A549 (cell line): ENCODE measurements around the gene PRSS3. TPM values are rescaled to one million over a fixed set of nuclear protein-coding genes. Genes with fewer than 3 reads are reported as not detected.
"Not testable (repeated sequence)": the region's sequence is repeated elsewhere in the genome, so short reads cannot be mapped to it uniquely, and the experiment has no call there.

Source experiments
- ATAC-seq, 2 experiments: fragments of 200-7000 bp in 1 of 2; fragments of >200 bp in 1 of 2; cut with Nextera tagmentation in 1 of 2; cut with Tn5 transposase in 1 of 2; 3 replicates each; pipeline versions ENCODE4 v1.8.0 to v1.9.1; 2018 to 2020; ENCODE audit warnings: mild to moderate bottlenecking in 1 of 2, moderate library complexity in 1 of 2
- CTCF ChIA-PET: fragments of 300-600 bp; sonication (Branson Sonifier 250); formaldehyde crosslinking; extraction: SDS; loops from one replicate; lab custom pipeline; 2021; ENCODE audit warnings: antibody characterized with exemption, inconsistent platforms; lab: Yijun Ruan, JAX
- POLR2A ChIA-PET: fragments of 350-600 bp; formaldehyde crosslinking; extraction: SDS; loops from one replicate; lab custom pipeline; 2021; ENCODE audit warnings: antibody characterized with exemption, inconsistent platforms; lab: Yijun Ruan, JAX
- DNase-seq, 2 experiments: peaks; one replicate each; pipeline versions ENCODE4 v3.0.0 to v3.0.0-alpha.2; 2011 to 2016; ENCODE audit warnings: low read depth in 1 of 2, low spot score in 1 of 2
- FAIRE-seq: peaks from 2 replicates; lab custom pipeline; 2011; peaks lifted over from hg19 to GRCh38; lab: Jason Lieb, UNC
- H3K27ac ChIP-seq, 2 experiments: fragments of >200 bp; sonication (Bioruptor Twin); formaldehyde crosslinking; 3 replicates each; pipeline ENCODE4 v1.5.1; 2016 to 2017
- H3K4me1 ChIP-seq: fragments of >200 bp; sonication (Bioruptor Twin); formaldehyde crosslinking; 3 replicates; pipeline ENCODE4 v1.6.1; 2016
- H3K4me2 ChIP-seq: fragments of >200 bp; sonication (Bioruptor Twin); formaldehyde crosslinking; 3 replicates; pipeline ENCODE4 v1.6.1; 2016
- H3K4me3 ChIP-seq: fragments of >200 bp; sonication (Bioruptor Twin); formaldehyde crosslinking; 3 replicates; pipeline ENCODE4 v1.5.1; 2016
- H3K9me3 ChIP-seq: fragments of >200 bp; sonication (Bioruptor Twin); formaldehyde crosslinking; 3 replicates; pipeline ENCODE4 v1.6.1; 2016
- E2F6 ChIP-seq: IDR thresholded peaks from 2 replicates; pipeline ENCODE4 v1.6.1; 2012; ENCODE audit warnings: low read depth, borderline replicate concordance
- EP300 ChIP-seq, 2 experiments: fragments of >200 bp; sonication (Bioruptor Twin); formaldehyde crosslinking; IDR thresholded peaks; 2 replicates in 1 of 2; 3 replicates in 1 of 2; pipeline ENCODE4 v1.6.1; 2016 to 2017
- ESRRA ChIP-seq: fragments of 150-350 bp; IDR thresholded peaks from 2 replicates; pipeline ENCODE4 v1.6.1; 2014; ENCODE audit warnings: mild to moderate bottlenecking, low read length, borderline replicate concordance
- FOSL2 ChIP-seq, 2 experiments: fragments of 450-650 bp in 1 of 2; fragments of >200 bp in 1 of 2; sonication (Bioruptor Twin) in 1 of 2; formaldehyde crosslinking; IDR thresholded peaks; 2 replicates each; pipeline versions ENCODE4 v1.5.0 to v1.6.1; 2016 to 2020; ENCODE audit warnings: mild to moderate bottlenecking in 1 of 2, moderate library complexity in 1 of 2
- GATA3 ChIP-seq: IDR thresholded peaks from 2 replicates; pipeline ENCODE4 v1.6.1; 2012; ENCODE audit warnings: borderline replicate concordance
- HOXB13 ChIP-seq: fragments of 250-450 bp; sonication (Bioruptor Pico); IDR thresholded peaks from 2 replicates; pipeline ENCODE4 v1.5.0; 2020; ENCODE audit warnings: low read depth, mild to moderate bottlenecking, moderate library complexity
- HOXB5 ChIP-seq: fragments of 250-450 bp; sonication (Bioruptor Pico); IDR thresholded peaks from 2 replicates; pipeline ENCODE4 v1.5.0; 2020; ENCODE audit warnings: mild to moderate bottlenecking, moderate library complexity
- MAFK ChIP-seq: fragments of 450-650 bp; IDR thresholded peaks from 2 replicates; pipeline ENCODE4 v1.6.1; 2014; ENCODE audit not compliant: partially characterized antibody
- PBX3 ChIP-seq: IDR thresholded peaks from 2 replicates; pipeline ENCODE4 v1.6.1; 2012
- PHF8 ChIP-seq: fragments of 200-600 bp; sonication (generic); IDR thresholded peaks from 2 replicates; pipeline ENCODE4 v1.6.1; 2016; ENCODE audit warnings: low read depth, mild to moderate bottlenecking, antibody characterized with exemption, moderate library complexity, borderline replicate concordance
- POLR2AphosphoS2 ChIP-seq: conservative IDR thresholded peaks from 2 replicates; pipeline ENCODE4 v1.6.1; 2012; ENCODE audit warnings: low read length, improper control_type of control experiment, inconsistent platforms
- RNF2 ChIP-seq: fragments of 200-600 bp; sonication (generic); IDR thresholded peaks from 2 replicates; pipeline ENCODE4 v1.6.1; 2016; ENCODE audit warnings: low read depth, mild to moderate bottlenecking, antibody characterized with exemption, moderate library complexity, borderline replicate concordance
- ZSCAN20 ChIP-seq: fragments of 250-450 bp; sonication (Bioruptor Pico); IDR thresholded peaks from 2 replicates; pipeline ENCODE4 v1.8.0; 2022; ENCODE audit warnings: mild to moderate bottlenecking, moderate library complexity
- WGBS: methylation state at CpG from one replicate; pipeline ENCODE4 v1.1.6; 2017; ENCODE audit errors: missing lambda C conversion rate; 5-methylcytosine and 5-hydroxymethylcytosine counted together
- polyA plus RNA-seq, 4 experiments: library from polyadenylated mRNA; depleted of rRNA in 3 of 4; stranded (reverse); fragments of >200 nt; fragmentation: RNase III in 1 of 4; extraction: RNeasy Plus Mini Kit Qiagen cat#74134 plus additional on column Dnase treatment in 1 of 4; gene quantifications; 2 replicates in 3 of 4; 3 replicates in 1 of 4; pipeline ENCODE4 v1.2.3, GENCODE V29; 2011 to 2017

PRSS3 gene
- polyA plus RNA-seq, 2 of the 4 experiments (the other 2 are of a cell fraction): 2.0 to 4.0 TPM

GRCh38 chr9:33804196-33804595 lies 8.8 kb downstream of the PRSS3 start:
- H3K4me2 ChIP-seq, DNase-seq, H3K9me3 ChIP-seq, H3K27ac ChIP-seq, FAIRE-seq, ATAC-seq, H3K4me3 ChIP-seq, POLR2A ChIA-PET: not testable (repeated sequence)
- CTCF ChIA-PET: interaction anchor here (1.8 kb wide), 1 partner anchor 9 kb away, joined by 10 read pairs; no protein-coding TSS in a partner anchor
- H3K4me1 ChIP-seq: peaks cover 30% of the 10 kb centered on the region
- whole genome bisulfite sequencing: 87% methylated on average over 3 of the region's 3 CpGs

- H3K4me2 ChIP-seq: peak overlapping the region; percentile 43
- CTCF ChIA-PET: interaction anchor here (0.8 to 2.8 kb wide), 7 partner anchors 9 to 183 kb away, joined by 3 to 13 read pairs (median 4); no protein-coding TSS in a partner anchor
- ATAC-seq (peak; percentile 86 to 91), DNase-seq (peak in 1 of 2 experiments; percentile 68)
- H3K4me3 ChIP-seq; H3K9me3 ChIP-seq; FAIRE-seq; POLR2A ChIA-PET; TF ChIP-seq FOSL2 (IDR thresholded peaks at IDR 0.05): not testable (repeated sequence)
- H3K4me1 ChIP-seq: peaks cover 32% of the 10 kb centered on the region
- H3K27ac ChIP-seq: peak overlapping the region; percentile 53 to 82
- TF ChIP-seq HOXB13 (0 out of 2 replicates have a peak, but pooled peaks have one; percentile 36), MAFK (peak; percentile 72), FOSL2 (CRISPR knock-in tag; IDR thresholded peaks at IDR 0.05) (peak; percentile 44), HOXB5 (CRISPR knock-in tag) (0 out of 2 replicates have a peak, but pooled peaks have one; percentile 42)
- 4% methylated on average over 2 of the region's 2 CpGs for WGBS
Observed at GRCh38 chr9:33807156-33807555, 11.8 kb downstream of the PRSS3 start.

GRCh38 chr9:33808979-33809322 lies 13.6 kb downstream of the PRSS3 start:
- not testable (repeated sequence) for ATAC-seq
- 43% methylated on average over 1 of the region's 1 CpG for WGBS

GRCh38 chr9:33809506-33809905 lies 14.1 kb downstream of the PRSS3 start:
- FAIRE-seq (no peak), DNase-seq (no peak)
- peaks cover 44% of the 10 kb centered on the region for H3K4me1 ChIP-seq
- no peaks in the 10 kb centered on the region for H3K9me3 ChIP-seq
- H3K4me3 ChIP-seq: no peak overlapping the region
- POLR2A ChIA-PET: no interaction called here
- TF ChIP-seq PBX3 (no peak), E2F6 (no peak), RNF2 (no peak), PHF8 (no peak), ESRRA (no peak), GATA3 (no peak), POLR2AphosphoS2 (no peak), ZSCAN20 (no peak), EP300 (IDR thresholded peaks at IDR 0.05) (no peak)
- TF ChIP-seq, all 56 proteins: peak for 0
- peak overlapping the region in 1 of 2 experiments; percentile 34; a peak in 3 of 6 replicates for H3K27ac ChIP-seq
- no peak for ATAC-seq
- 87% methylated on average over 1 of the region's 1 CpG for WGBS
- H3K4me2 ChIP-seq: peak overlapping the region; percentile 43; the same call in 1 of the 3 replicates
- CTCF ChIA-PET: interaction anchor here (1.4 to 3.6 kb wide), 2 partner anchors 18 to 43 kb away, joined by 3 to 19 read pairs; no protein-coding TSS in a partner anchor

More at GRCh38 chr9:33808979-33809322, 13.6 kb downstream of the PRSS3 start:
- POLR2A ChIA-PET, H3K9me3 ChIP-seq, FAIRE-seq, H3K4me3 ChIP-seq, DNase-seq: not testable (repeated sequence)
- H3K4me1 ChIP-seq: peaks cover 39% of the 10 kb centered on the region
- CTCF ChIA-PET: interaction anchor here (2.2 to 3.6 kb wide), 2 partner anchors 43 kb away, joined by 7 to 19 read pairs; no protein-coding TSS in a partner anchor
- H3K27ac ChIP-seq: peak overlapping the region in 1 of 2 experiments; percentile 82; a peak in 3 of 6 replicates
- peak overlapping the region; percentile 43 for H3K4me2 ChIP-seq
